Thoracic aorta (tissue), 2 donors: Measurements from ENCODE around the gene ID1. TPM values are rescaled to one million over a fixed set of nuclear protein-coding genes. Genes with fewer than 3 reads are reported as not detected.

Source experiments
- ATAC-seq: fragments of 150-250 bp; one replicate; pipeline ENCODE4 v1.8.0; 2017; ENCODE audit warnings: low read depth; ENCODE audit not compliant: insufficient number of reproducible peaks, low FRiP score
- DNase-seq: peaks from one replicate; pipeline ENCODE4 v3.0.0-alpha.2; 2020; ENCODE audit warnings: low spot score
- H3K27ac ChIP-seq, 2 donors: fragments of 200-600 bp; sonication (generic); 1 replicate in 1 of 2; 2 replicates in 1 of 2; pipeline ENCODE4 v1.5.1; 2016; ENCODE audit warnings: mild to moderate bottlenecking in 2 of 2, moderate library complexity in 2 of 2
- H3K27me3 ChIP-seq: fragments of 200-600 bp; sonication (generic); replicated peaks from 2 replicates; pipeline ENCODE4 v1.6.0; 2016; ENCODE audit warnings: mild to moderate bottlenecking; ENCODE audit not compliant: insufficient read depth
- H3K36me3 ChIP-seq: fragments of 200-600 bp; sonication (generic); one replicate; pipeline ENCODE4 v1.5.1; 2016
- H3K4me1 ChIP-seq, 2 donors: fragments of 200-600 bp; sonication (generic); 1 replicate in 1 of 2; 2 replicates in 1 of 2; pipeline versions ENCODE4 v1.5.1 to v1.6.0; 2016; ENCODE audit warnings: low read depth in 2 of 2, mild to moderate bottlenecking in 1 of 2; ENCODE audit not compliant: control insufficient read depth in 1 of 2
- H3K4me3 ChIP-seq: fragments of 200-600 bp; sonication (generic); 2 replicates; pipeline ENCODE4 v1.5.1; 2016; ENCODE audit warnings: mild to moderate bottlenecking
- H3K9me3 ChIP-seq: fragments of 200-600 bp; sonication (generic); 2 replicates; pipeline ENCODE4 v1.5.1; 2016
- total RNA-seq, 2 donors: library from RNA; depleted of rRNA; stranded (reverse); fragments of >200 nt; gene quantifications; one replicate each; pipeline versions ENCODE4 v1.1.0 to v1.2.3, GENCODE V29; 2016
- TF ChIP-seq, protein P1 (sequence below): fragments of 200-600 bp; sonication (generic); IDR thresholded peaks from one replicate; pipeline ENCODE4 v1.5.1; 2019; ENCODE audit warnings: antibody characterized with exemption

ID1 gene
- total RNA-seq, 2 donors from 2014 or later: 310 to 944 TPM

DNA sequence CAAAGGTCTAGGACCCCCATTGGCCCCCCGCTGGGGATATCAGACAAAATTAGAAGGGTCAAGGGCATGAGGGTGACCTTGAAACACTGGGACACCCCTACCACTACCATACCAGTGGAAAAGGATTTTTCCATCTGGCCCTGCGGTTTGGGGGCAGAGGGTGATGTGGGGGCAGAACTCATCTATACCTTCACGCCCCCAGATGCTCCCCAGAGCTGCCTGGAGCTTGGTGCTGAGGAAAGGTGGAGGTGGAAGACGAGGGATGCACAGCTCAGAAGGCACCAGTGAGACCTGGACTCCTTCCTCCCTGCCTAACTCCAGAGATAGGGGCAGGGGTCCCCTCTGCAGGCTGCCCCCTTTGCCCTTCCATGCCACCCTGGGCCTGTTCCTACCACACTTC lies 33.7 kb downstream of the ID1 start:
- TF ChIP-seq, protein P1, sequence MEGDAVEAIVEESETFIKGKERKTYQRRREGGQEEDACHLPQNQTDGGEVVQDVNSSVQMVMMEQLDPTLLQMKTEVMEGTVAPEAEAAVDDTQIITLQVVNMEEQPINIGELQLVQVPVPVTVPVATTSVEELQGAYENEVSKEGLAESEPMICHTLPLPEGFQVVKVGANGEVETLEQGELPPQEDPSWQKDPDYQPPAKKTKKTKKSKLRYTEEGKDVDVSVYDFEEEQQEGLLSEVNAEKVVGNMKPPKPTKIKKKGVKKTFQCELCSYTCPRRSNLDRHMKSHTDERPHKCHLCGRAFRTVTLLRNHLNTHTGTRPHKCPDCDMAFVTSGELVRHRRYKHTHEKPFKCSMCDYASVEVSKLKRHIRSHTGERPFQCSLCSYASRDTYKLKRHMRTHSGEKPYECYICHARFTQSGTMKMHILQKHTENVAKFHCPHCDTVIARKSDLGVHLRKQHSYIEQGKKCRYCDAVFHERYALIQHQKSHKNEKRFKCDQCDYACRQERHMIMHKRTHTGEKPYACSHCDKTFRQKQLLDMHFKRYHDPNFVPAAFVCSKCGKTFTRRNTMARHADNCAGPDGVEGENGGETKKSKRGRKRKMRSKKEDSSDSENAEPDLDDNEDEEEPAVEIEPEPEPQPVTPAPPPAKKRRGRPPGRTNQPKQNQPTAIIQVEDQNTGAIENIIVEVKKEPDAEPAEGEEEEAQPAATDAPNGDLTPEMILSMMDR: no peak
- no peak overlapping the region for H3K4me3 ChIP-seq
- no peak overlapping the region for H3K27ac ChIP-seq
- no peaks in the 10 kb centered on the region for H3K9me3 ChIP-seq
- H3K36me3 ChIP-seq: no peaks in the 10 kb centered on the region
- DNase-seq: no peak
- H3K4me1 ChIP-seq: no peaks in the 10 kb centered on the region
- no peaks in the 10 kb centered on the region for H3K27me3 ChIP-seq
- ATAC-seq: no peak

- ATAC-seq (no peak), DNase-seq (no peak)
- Histone ChIP-seq H3K27ac (no peak overlapping the region), H3K36me3 (no peaks in the 10 kb centered on the region), H3K9me3 (no peaks in the 10 kb centered on the region), H3K27me3 (no peaks in the 10 kb centered on the region), H3K4me1 (no peaks in the 10 kb centered on the region), H3K4me3 (no peak overlapping the region)
- TF ChIP-seq, protein P1: no peak
Observed at GRCh38 chr20:31640259-31640658, 35.2 kb downstream of the ID1 start.

DNA sequence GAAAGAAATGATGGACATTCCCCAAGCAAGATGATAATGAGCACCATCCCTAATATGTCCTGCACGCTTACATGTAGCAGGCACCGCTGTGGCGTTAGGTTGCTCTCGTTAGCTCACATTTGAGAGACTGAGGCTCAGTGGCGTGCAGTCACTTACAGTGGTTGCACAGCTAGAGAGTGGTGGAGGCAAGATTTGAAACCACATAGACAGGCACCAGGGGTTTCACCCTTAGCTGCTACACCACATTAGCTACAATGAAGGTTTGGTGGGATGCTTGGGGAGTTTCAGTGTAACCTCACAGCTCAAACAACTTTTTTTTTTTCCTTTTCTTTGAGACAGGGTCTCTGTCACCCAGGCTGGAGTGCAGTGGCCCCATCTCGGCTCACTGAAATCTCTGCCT lies 36.3 kb downstream of the ID1 start:
- no peaks in the 10 kb centered on the region for H3K27me3 ChIP-seq
- TF ChIP-seq, protein P1: no peak
- H3K4me3 ChIP-seq: no peak overlapping the region
- no peaks in the 10 kb centered on the region for H3K4me1 ChIP-seq
- H3K36me3 ChIP-seq: no peaks in the 10 kb centered on the region
- no peaks in the 10 kb centered on the region for H3K9me3 ChIP-seq
- no peak for ATAC-seq
- DNase-seq: no peak
- no peak overlapping the region for H3K27ac ChIP-seq

GRCh38 chr20:31642837-31643236 lies 37.7 kb downstream of the ID1 start:
- Histone ChIP-seq H3K4me3 (no peak overlapping the region), H3K36me3 (no peaks in the 10 kb centered on the region), H3K27ac (no peak overlapping the region), H3K27me3 (no peaks in the 10 kb centered on the region), H3K4me1 (no peaks in the 10 kb centered on the region), H3K9me3 (no peaks in the 10 kb centered on the region)
- no peak for ATAC-seq
- no peak for DNase-seq
- TF ChIP-seq, protein P1: no peak

DNA sequence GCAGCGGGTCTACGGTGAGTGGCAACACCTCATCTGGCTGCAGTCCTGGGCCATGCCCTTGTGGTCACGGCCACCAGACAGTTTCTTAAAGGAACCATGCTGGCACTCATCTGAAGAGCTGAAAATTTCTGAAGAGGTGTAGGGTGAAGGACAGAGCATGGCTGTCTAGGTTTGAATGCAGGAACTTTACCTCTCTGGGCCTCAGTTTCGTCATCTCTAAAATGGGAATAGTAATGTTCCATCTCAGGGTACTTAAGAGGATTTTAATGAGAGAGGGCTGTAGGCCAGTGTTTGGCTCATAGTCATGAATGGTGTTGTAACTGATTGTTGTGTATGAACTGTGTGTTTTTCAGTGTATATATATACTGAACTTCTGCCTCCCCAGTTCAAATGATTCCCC lies 38.4 kb downstream of the ID1 start:
- Histone ChIP-seq H3K9me3 (no peaks in the 10 kb centered on the region), H3K4me1 (no peaks in the 10 kb centered on the region), H3K36me3 (no peaks in the 10 kb centered on the region), H3K27me3 (no peaks in the 10 kb centered on the region), H3K4me3 (no peak overlapping the region), H3K27ac (no peak overlapping the region)
- no peak for ATAC-seq
- TF ChIP-seq, protein P1: no peak
- no peak for DNase-seq
